Measurements from ENCODE around the gene SRGAP3. TPM values are rescaled to one million over a fixed set of nuclear protein-coding genes. Genes with fewer than 3 reads are reported as not detected.

SRGAP3 gene
- total RNA-seq, 6 experiments from 2014 or later, result 1.8 to 5.2 (median 3.1) TPM

DNA sequence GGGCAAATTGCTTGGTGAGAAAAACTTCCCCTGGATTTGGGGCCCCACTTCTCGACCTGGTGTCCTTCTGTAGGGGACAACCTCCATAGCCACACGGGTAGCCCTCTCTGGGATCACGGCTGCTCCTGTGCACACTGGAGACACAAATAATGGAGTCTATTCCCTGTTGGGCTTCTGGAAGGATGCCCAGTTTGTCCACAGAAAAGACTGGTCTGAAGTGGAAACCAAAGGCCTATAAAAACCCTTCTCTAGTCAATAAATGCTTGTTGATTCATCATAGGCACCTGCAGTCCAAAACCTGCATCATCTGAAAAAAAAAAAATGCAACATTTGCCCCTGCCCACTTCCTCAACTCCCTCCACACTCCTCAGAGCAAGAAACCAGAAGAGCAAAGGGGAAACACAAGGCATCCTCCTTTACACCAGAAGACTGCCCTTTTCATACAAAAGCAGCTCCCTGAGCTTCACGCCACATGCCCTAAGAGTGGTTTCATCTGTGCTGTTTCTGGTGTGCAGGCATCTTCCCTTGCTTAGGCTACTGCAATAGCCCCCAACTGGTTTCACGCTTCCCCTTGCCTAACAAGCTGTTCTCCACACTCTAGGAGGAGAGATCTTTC, 36.3 kb downstream of the SRGAP3 start:
- intact Hi-C loops (cut with DNase I), result no loop called here
- H3K27ac ChIP-seq, result no peak overlapping the region
- no peaks in the 10 kb centered on the region for H3K36me3 ChIP-seq

GRCh38 chr3:9211155-9211950, 38.1 kb downstream of the SRGAP3 start:
- Histone ChIP-seq H3K27ac (no peak overlapping the region), H3K4me1 (no peaks in the 10 kb centered on the region), H3K4me3 (no peak overlapping the region), H3K27me3 (no peaks in the 10 kb centered on the region), H3K9me3 (no peaks in the 10 kb centered on the region), H3K36me3 (no peaks in the 10 kb centered on the region)
- DNase-seq, result no peak
- intact Hi-C loops (cut with DNase I), result no loop called here
- WGBS (ENCODE audit: insufficient coverage, low coverage, low lambda C conversion rate, missing lambda C conversion rate), result 94% methylated on average over 2 of the region's 2 CpGs
- no peak for TF ChIP-seq POLR2A (IDR thresholded peaks at IDR 0.05)
- TF ChIP-seq, protein P1, sequence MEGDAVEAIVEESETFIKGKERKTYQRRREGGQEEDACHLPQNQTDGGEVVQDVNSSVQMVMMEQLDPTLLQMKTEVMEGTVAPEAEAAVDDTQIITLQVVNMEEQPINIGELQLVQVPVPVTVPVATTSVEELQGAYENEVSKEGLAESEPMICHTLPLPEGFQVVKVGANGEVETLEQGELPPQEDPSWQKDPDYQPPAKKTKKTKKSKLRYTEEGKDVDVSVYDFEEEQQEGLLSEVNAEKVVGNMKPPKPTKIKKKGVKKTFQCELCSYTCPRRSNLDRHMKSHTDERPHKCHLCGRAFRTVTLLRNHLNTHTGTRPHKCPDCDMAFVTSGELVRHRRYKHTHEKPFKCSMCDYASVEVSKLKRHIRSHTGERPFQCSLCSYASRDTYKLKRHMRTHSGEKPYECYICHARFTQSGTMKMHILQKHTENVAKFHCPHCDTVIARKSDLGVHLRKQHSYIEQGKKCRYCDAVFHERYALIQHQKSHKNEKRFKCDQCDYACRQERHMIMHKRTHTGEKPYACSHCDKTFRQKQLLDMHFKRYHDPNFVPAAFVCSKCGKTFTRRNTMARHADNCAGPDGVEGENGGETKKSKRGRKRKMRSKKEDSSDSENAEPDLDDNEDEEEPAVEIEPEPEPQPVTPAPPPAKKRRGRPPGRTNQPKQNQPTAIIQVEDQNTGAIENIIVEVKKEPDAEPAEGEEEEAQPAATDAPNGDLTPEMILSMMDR (IDR thresholded peaks at IDR 0.05), result no peak
- no peak for ATAC-seq

More for the DNA sequence above, 36.3 kb downstream of the SRGAP3 start:
- no peaks in the 10 kb centered on the region for H3K27me3 ChIP-seq
- no peak overlapping the region for H3K4me3 ChIP-seq
- no peak for ATAC-seq
- DNase-seq, result no peak
- TF ChIP-seq, protein P1 (IDR thresholded peaks at IDR 0.05), result no peak
- TF ChIP-seq POLR2A (IDR thresholded peaks at IDR 0.05), result no peak
- no peaks in the 10 kb centered on the region for H3K4me1 ChIP-seq
- 90% methylated on average over 2 of the region's 5 CpGs for WGBS (ENCODE audit: insufficient coverage, low coverage, low lambda C conversion rate, missing lambda C conversion rate)
- no peaks in the 10 kb centered on the region for H3K9me3 ChIP-seq

GRCh38 chr3:9209777-9210176, 39.7 kb downstream of the SRGAP3 start:
- no peak for DNase-seq
- H3K27ac ChIP-seq, result no peak overlapping the region
- TF ChIP-seq POLR2A (IDR thresholded peaks at IDR 0.05), result no peak
- TF ChIP-seq, protein P1 (IDR thresholded peaks at IDR 0.05), result no peak
- no peaks in the 10 kb centered on the region for H3K36me3 ChIP-seq
- no peaks in the 10 kb centered on the region for H3K27me3 ChIP-seq
- intact Hi-C loops (cut with DNase I), result no loop called here
- H3K4me1 ChIP-seq, result no peaks in the 10 kb centered on the region
- H3K4me3 ChIP-seq, result no peak overlapping the region
- H3K9me3 ChIP-seq, result no peaks in the 10 kb centered on the region
- 81% methylated on average over 3 of the region's 3 CpGs for WGBS (ENCODE audit: insufficient coverage, low coverage, low lambda C conversion rate, missing lambda C conversion rate)
- no peak for ATAC-seq

DNA sequence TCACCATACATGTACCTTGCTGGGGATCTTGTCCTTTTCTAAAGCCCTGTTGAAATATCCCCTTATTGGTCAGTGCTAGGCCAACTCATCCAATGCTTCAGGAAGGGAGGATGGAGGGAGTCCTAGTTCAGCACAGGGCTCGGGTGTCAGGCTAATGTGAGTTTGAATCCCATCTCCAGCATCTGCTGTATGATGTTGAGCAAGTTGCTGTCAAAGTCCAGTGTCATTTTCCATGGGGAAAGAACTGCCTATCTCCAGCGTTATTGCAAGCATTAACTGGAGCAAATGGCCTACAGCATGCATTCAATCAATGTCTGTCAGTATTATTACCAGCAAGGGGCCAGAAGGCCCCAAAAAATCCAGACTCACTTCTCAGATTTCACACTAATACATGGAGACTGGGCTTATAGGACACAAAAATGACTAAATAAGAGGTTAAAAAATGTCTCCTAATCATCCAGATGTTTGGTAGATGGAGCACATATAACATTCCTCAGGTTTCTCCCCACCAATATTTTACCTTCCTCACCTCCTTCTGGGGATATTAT, 40.8 kb downstream of the SRGAP3 start:
- Histone ChIP-seq H3K27ac (no peak overlapping the region), H3K4me1 (no peaks in the 10 kb centered on the region), H3K4me3 (no peak overlapping the region), H3K36me3 (no peaks in the 10 kb centered on the region), H3K9me3 (no peaks in the 10 kb centered on the region), H3K27me3 (no peaks in the 10 kb centered on the region)
- no peak for TF ChIP-seq POLR2A (IDR thresholded peaks at IDR 0.05)
- TF ChIP-seq, protein P1 (IDR thresholded peaks at IDR 0.05), result no peak
- no peak for ATAC-seq
- no peak for DNase-seq
- WGBS (ENCODE audit: insufficient coverage, low coverage, low lambda C conversion rate, missing lambda C conversion rate), result 42% methylated on average over 2 of the region's 2 CpGs
- intact Hi-C loops (cut with DNase I), result no loop called here
